Activated CD4-positive, alpha-beta T cell treated with anti-CD3 and anti-CD28 coated beads for 48 hours (primary cell): Measurements from ENCODE around the gene CCDC27.
A peak's percentile ranks its signal among the peaks of the same experiment; 100 is the strongest.

Experiments
- DNase-seq: peaks from one replicate; pipeline ENCODE4 v3.0.0-alpha.2; 2020

The CCDC27 gene

GRCh38 chr1:3752400-3752945, at the start of gene CCDC27:
Gene CCDC27 (plus strand): TSS chr1:3752450. CDS start chr1:3752482, 32 bp downstream.
- DNase-seq = no peak

- no peak for DNase-seq
Measured at GRCh38 chr1:3702528-3702927, 49.7 kb upstream of the CCDC27 start.

GRCh38 chr1:3702990-3703728, 49.1 kb upstream of the CCDC27 start:
- DNase-seq = no peak

- no peak for DNase-seq
Measured at GRCh38 chr1:3703786-3704371, 48.4 kb upstream of the CCDC27 start.

GRCh38 chr1:3705341-3705950, 46.8 kb upstream of the CCDC27 start:
- DNase-seq = no peak

GRCh38 chr1:3706651-3707297, 45.5 kb upstream of the CCDC27 start:
- DNase-seq = no peak

GRCh38 chr1:3707298-3707938, 44.8 kb upstream of the CCDC27 start:
- no peak for DNase-seq

- DNase-seq = no peak
Measured at GRCh38 chr1:3707939-3708328, 44.3 kb upstream of the CCDC27 start.

GRCh38 chr1:3708791-3709190, 43.5 kb upstream of the CCDC27 start:
- DNase-seq = no peak

GRCh38 chr1:3710251-3710650, 42.0 kb upstream of the CCDC27 start:
- DNase-seq = no peak

- DNase-seq = no peak
Measured at GRCh38 chr1:3711381-3711779, 40.9 kb upstream of the CCDC27 start.

GRCh38 chr1:3711780-3712451, 40.3 kb upstream of the CCDC27 start:
- no peak for DNase-seq

GRCh38 chr1:3712573-3713535, 39.4 kb upstream of the CCDC27 start:
- no peak for DNase-seq

GRCh38 chr1:3713840-3714239, 38.4 kb upstream of the CCDC27 start:
- DNase-seq = no peak

GRCh38 chr1:3714284-3714741, 37.9 kb upstream of the CCDC27 start:
- no peak for DNase-seq

- no peak for DNase-seq
Measured at GRCh38 chr1:3714814-3715213, 37.4 kb upstream of the CCDC27 start.

GRCh38 chr1:3716351-3716750, 35.9 kb upstream of the CCDC27 start:
- no peak for DNase-seq

- no peak for DNase-seq
Measured at GRCh38 chr1:3717041-3717714, 35.1 kb upstream of the CCDC27 start.

GRCh38 chr1:3717715-3718601, 34.3 kb upstream of the CCDC27 start:
- DNase-seq = peak; percentile 34
